Superior temporal gyrus (tissue), 1 donor: ENCODE measurements around the gene MMRN2.

Experiments used
- DNase-seq: peaks from one replicate; pipeline ENCODE4 v3.0.0-alpha.2; 2016; ENCODE audit errors: extremely low spot score

Gene MMRN2

GRCh38 chr10:86888585-86889381 is 68.6 kb downstream of the MMRN2 start:
- DNase-seq = no peak
